Endothelial cell of umbilical vein (primary cell): ENCODE data around the gene TMEM205. TPM values are rescaled to one million over a fixed set of nuclear protein-coding genes. Genes with fewer than 3 reads are reported as not detected.

Source experiments
- BruUV-seq: library from RNA; stranded (reverse); fragments of 400-500 nt; replicated peaks from 2 replicates; lab custom pipeline; 2021; lab: Mats Ljungman, UMichigan
- CTCF ChIA-PET: fragments of 300-600, 350-600 bp; sonication (Branson Sonifier 250); formaldehyde crosslinking; loops from one replicate; lab custom pipeline; 2021; ENCODE audit warnings: antibody characterized with exemption, inconsistent platforms; lab: Charles Lee
- POLR2A ChIA-PET: fragments of 300-600, 350-600 bp; sonication (Branson Sonifier 250); formaldehyde crosslinking; loops from one replicate; lab custom pipeline; 2021; ENCODE audit warnings: antibody characterized with exemption, inconsistent platforms; lab: Charles Lee
- DNase-seq: peaks from one replicate; pipeline ENCODE4 v3.0.0-alpha.2; 2011; ENCODE audit warnings: low read depth, low spot score
- FAIRE-seq: peaks from 2 replicates; lab custom pipeline; 2011; peaks lifted over from hg19 to GRCh38; lab: Jason Lieb, UNC
- H2AFZ ChIP-seq: 2 replicates; pipeline ENCODE4 v1.6.0; 2012; ENCODE audit warnings: low read depth, low read length, control low read depth, inconsistent platforms
- H3K27ac ChIP-seq: 2 replicates; pipeline ENCODE4 v1.5.1; 2011; ENCODE audit warnings: low read depth, mild to moderate bottlenecking, control low read depth, low read length, moderate library complexity; ENCODE audit not compliant: insufficient read depth
- H3K27me3 ChIP-seq, 2 experiments: 2 replicates each; pipeline versions ENCODE4 v1.6.0 to v1.6.1; 2011; ENCODE audit warnings: low read length in 2 of 2, mixed read lengths in 1 of 2; ENCODE audit not compliant: control insufficient read depth in 2 of 2, insufficient read depth in 2 of 2
- H3K36me3 ChIP-seq, 2 experiments: 2 replicates in 1 of 2; 3 replicates in 1 of 2; pipeline ENCODE4 v1.5.1; 2011; ENCODE audit warnings: low read length in 2 of 2, mild to moderate bottlenecking in 1 of 2, moderate library complexity in 1 of 2; ENCODE audit not compliant: control insufficient read depth in 2 of 2, insufficient read depth in 2 of 2; ENCODE audit errors: extremely low read depth in 1 of 2
- H3K4me1 ChIP-seq: 3 replicates; pipeline ENCODE4 v1.5.1; 2011; ENCODE audit warnings: mild to moderate bottlenecking, low read length; ENCODE audit not compliant: control insufficient read depth, insufficient read depth; ENCODE audit errors: extremely low read depth
- H3K4me2 ChIP-seq: 2 replicates; pipeline ENCODE4 v1.6.1; 2011; ENCODE audit warnings: low read length, control low read depth, mixed read lengths; ENCODE audit not compliant: insufficient read depth
- H3K4me3 ChIP-seq, 3 experiments: fragments of 200-600 bp in 1 of 3; sonication (generic), shearing (Covaris generic) in 1 of 3; replicated peaks in 1 of 3; 2 replicates each; pipeline ENCODE4 v1.5.1; 2011 to 2016; ENCODE audit warnings: control low read depth in 3 of 3, low read length in 3 of 3, mild to moderate bottlenecking in 2 of 3, inconsistent platforms in 1 of 3, low read depth in 1 of 3, moderate library complexity in 1 of 3; ENCODE audit not compliant: insufficient read depth in 1 of 3
- H3K79me2 ChIP-seq: 2 replicates; pipeline ENCODE4 v1.6.0; 2012; ENCODE audit warnings: low read length, inconsistent platforms; ENCODE audit not compliant: control insufficient read depth, insufficient read depth
- H3K9ac ChIP-seq: replicated peaks from 2 replicates; pipeline ENCODE3; 2011; ENCODE audit warnings: low read length, control low read depth; ENCODE audit not compliant: insufficient read depth; ENCODE audit errors: extremely low read depth
- H3K9me1 ChIP-seq: replicated peaks from 3 replicates; pipeline ENCODE4 v1.6.0; 2011; ENCODE audit warnings: mild to moderate bottlenecking, low read length; ENCODE audit not compliant: control insufficient read depth, insufficient read depth; ENCODE audit errors: extremely low read depth
- H3K9me3 ChIP-seq: replicated peaks from 2 replicates; pipeline ENCODE4 v1.5.1; 2012; ENCODE audit warnings: low read length, inconsistent platforms; ENCODE audit not compliant: control insufficient read depth, insufficient read depth
- H4K20me1 ChIP-seq: replicated peaks from 2 replicates; pipeline ENCODE3; 2011; ENCODE audit warnings: mild to moderate bottlenecking, low read length; ENCODE audit not compliant: control insufficient read depth, insufficient read depth; ENCODE audit errors: extremely low read depth
- EZH2 ChIP-seq: IDR thresholded peaks from 2 replicates; pipeline ENCODE4 v1.6.1; 2012; ENCODE audit warnings: borderline replicate concordance, low read depth, mild to moderate bottlenecking, moderate library complexity, low read length, inconsistent platforms; ENCODE audit not compliant: severe bottlenecking
- FOS ChIP-seq: IDR thresholded peaks from 2 replicates; pipeline ENCODE4 v1.6.1; 2011; ENCODE audit warnings: mild to moderate bottlenecking, low read length, moderate library complexity, borderline replicate concordance; ENCODE audit not compliant: insufficient read depth
- GATA2 ChIP-seq: IDR thresholded peaks from 2 replicates; pipeline ENCODE4 v1.7.0; 2011; ENCODE audit warnings: low read depth, mild to moderate bottlenecking, moderate library complexity, mixed read lengths, low read length; ENCODE audit not compliant: insufficient read length, insufficient read depth
- JUN ChIP-seq: IDR thresholded peaks from 2 replicates; pipeline ENCODE4 v1.6.1; 2011; ENCODE audit warnings: borderline replicate concordance, low read depth; ENCODE audit not compliant: insufficient read length, insufficient read depth
- MYC ChIP-seq: IDR thresholded peaks from one replicate; pipeline ENCODE4 v1.6.1; 2011; ENCODE audit warnings: mild to moderate bottlenecking, low read depth, low read length
- POLR2A ChIP-seq: IDR thresholded peaks from 2 replicates; pipeline ENCODE4 v1.6.1; 2012; ENCODE audit warnings: low read depth, mild to moderate bottlenecking, control low read depth, low read length
- POLR2AphosphoS5 ChIP-seq: IDR thresholded peaks from 2 replicates; pipeline ENCODE4 v1.6.1; 2012; ENCODE audit warnings: low read depth, mild to moderate bottlenecking, control low read depth, low read length, moderate library complexity; ENCODE audit not compliant: insufficient read depth
- dilution Hi-C: fragments of 300-500 bp; cut with MboI; formaldehyde crosslinking; loops from one replicate; pipeline ENCODE4 v1.15.0; 2019; ENCODE audit warnings: low sequenced_read_pairs; ENCODE audit not compliant: extremely low pct_ligation_motif_present
- intact Hi-C: fragments of 100-400 bp; cut with micrococcal nuclease; formaldehyde crosslinking; loops from one replicate; pipeline ENCODE4 v1.10.0; 2022
- polyA plus RNA-seq, 4 experiments: library from polyadenylated mRNA; depleted of rRNA in 3 of 4; stranded (reverse) in 3 of 4; unstranded in 1 of 4; fragments of >200 nt; gene quantifications; 2 replicates each; pipeline versions ENCODE4 v1.2.1 to v1.2.3, GENCODE V29; 2011 to 2012; ENCODE audit warnings: missing spikeins in 1 of 4
- total RNA-seq: library from RNA; stranded (reverse); gene quantifications from 2 replicates; pipeline ENCODE4 v1.2.3, GENCODE V29; 2021
- TF ChIP-seq, protein P1 (sequence below): IDR thresholded peaks from 2 replicates; pipeline ENCODE4 v1.6.1; 2011; ENCODE audit not compliant: insufficient read depth, insufficient read length
- TF ChIP-seq, protein P2 (sequence below), 2 donors: IDR thresholded peaks; 1 replicate in 1 of 2; 2 replicates in 1 of 2; pipeline ENCODE4 v1.5.1; 2011; ENCODE audit warnings: low read length in 2 of 2, mild to moderate bottlenecking in 2 of 2, moderate library complexity in 2 of 2, control low read depth in 1 of 2, inconsistent platforms in 1 of 2, low read depth in 1 of 2; ENCODE audit not compliant: insufficient read depth in 1 of 2; ENCODE audit errors: extremely low read depth in 1 of 2

TMEM205 gene
- total and polyA plus RNA-seq, 2 donors (not counting 3 experiments of a cell fraction or from before 2014, with no cell fraction given), result 57.3 to 345 TPM

DNA sequence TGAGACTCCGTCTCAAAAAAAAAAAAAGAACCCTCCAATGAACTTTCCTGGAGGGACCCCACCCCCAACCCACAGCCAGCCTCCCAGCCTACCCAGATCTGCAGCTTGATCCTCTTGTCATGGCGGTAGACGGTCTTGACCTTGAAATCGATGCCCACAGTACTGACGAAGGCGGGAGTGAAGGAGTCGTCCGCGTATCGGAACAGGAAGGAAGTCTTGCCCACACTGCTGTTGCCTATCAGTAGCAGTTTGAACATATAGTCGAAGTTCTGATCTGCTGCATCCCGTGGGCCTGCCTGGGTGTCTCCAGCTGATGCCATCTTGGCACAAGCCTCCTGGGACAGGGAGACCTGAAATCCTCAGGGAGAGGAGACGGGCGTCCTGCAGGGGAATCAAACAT is 9.0 kb downstream of the TMEM205 start:
- Histone ChIP-seq H3K27me3 (no peaks in the 10 kb centered on the region), H3K79me2 (no peaks in the 10 kb centered on the region), H2AFZ (no peak overlapping the region), H3K9ac (no peak overlapping the region), H4K20me1 (no peaks in the 10 kb centered on the region), H3K4me3 (no peak overlapping the region), H3K36me3 (peaks cover 0 to 11% of the 10 kb centered on the region in 2 experiments), H3K9me1 (no peaks in the 10 kb centered on the region), H3K9me3 (no peaks in the 10 kb centered on the region), H3K27ac (no peak overlapping the region), H3K4me2 (no peak overlapping the region), H3K4me1 (peaks cover 11% of the 10 kb centered on the region)
- ChIA-PET POLR2A (no interaction called here), CTCF (interaction anchor here (1.0 kb wide), 1 partner anchor 43 kb away, joined by 3 read pairs; no protein-coding TSS in a partner anchor)
- BruUV-seq, result no TSS peak
- no peak for DNase-seq
- dilution Hi-C loops (no loop called here), intact Hi-C loops (no loop called here)
- TF ChIP-seq, protein P1, sequence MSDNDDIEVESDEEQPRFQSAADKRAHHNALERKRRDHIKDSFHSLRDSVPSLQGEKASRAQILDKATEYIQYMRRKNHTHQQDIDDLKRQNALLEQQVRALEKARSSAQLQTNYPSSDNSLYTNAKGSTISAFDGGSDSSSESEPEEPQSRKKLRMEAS, result no peak
- TF ChIP-seq GATA2, result no peak
- no peak for TF ChIP-seq EZH2
- no peak for TF ChIP-seq POLR2A
- TF ChIP-seq, protein P2, sequence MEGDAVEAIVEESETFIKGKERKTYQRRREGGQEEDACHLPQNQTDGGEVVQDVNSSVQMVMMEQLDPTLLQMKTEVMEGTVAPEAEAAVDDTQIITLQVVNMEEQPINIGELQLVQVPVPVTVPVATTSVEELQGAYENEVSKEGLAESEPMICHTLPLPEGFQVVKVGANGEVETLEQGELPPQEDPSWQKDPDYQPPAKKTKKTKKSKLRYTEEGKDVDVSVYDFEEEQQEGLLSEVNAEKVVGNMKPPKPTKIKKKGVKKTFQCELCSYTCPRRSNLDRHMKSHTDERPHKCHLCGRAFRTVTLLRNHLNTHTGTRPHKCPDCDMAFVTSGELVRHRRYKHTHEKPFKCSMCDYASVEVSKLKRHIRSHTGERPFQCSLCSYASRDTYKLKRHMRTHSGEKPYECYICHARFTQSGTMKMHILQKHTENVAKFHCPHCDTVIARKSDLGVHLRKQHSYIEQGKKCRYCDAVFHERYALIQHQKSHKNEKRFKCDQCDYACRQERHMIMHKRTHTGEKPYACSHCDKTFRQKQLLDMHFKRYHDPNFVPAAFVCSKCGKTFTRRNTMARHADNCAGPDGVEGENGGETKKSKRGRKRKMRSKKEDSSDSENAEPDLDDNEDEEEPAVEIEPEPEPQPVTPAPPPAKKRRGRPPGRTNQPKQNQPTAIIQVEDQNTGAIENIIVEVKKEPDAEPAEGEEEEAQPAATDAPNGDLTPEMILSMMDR (IDR thresholded peaks at IDR 0.05; ENCODE audit: extremely low read depth in 1 of 2, insufficient read depth in 1 of 2, low read depth in 1 of 2, low read length in 2 of 2), result no peak
- no peak for TF ChIP-seq POLR2AphosphoS5
- no peak for TF ChIP-seq MYC
- TF ChIP-seq FOS, result no peak
- TF ChIP-seq JUN, result no peak
- no peak for FAIRE-seq
